Ishikawa (cell line): ENCODE measurements around the gene JAG2.

Source experiments
- CREB1 ChIP-seq: IDR thresholded peaks from 2 replicates; pipeline ENCODE4 v1.6.1; 2012; ENCODE audit warnings: low read depth
- EP300 ChIP-seq: IDR thresholded peaks from 2 replicates; pipeline ENCODE4 v1.6.1; 2012; ENCODE audit warnings: borderline replicate concordance
- MAX ChIP-seq: IDR thresholded peaks from 2 replicates; pipeline ENCODE4 v1.6.1; 2012
- TAF1 ChIP-seq: IDR thresholded peaks from 2 replicates; pipeline ENCODE4 v1.6.1; 2012; ENCODE audit warnings: low read depth, mild to moderate bottlenecking
- TCF12 ChIP-seq: IDR thresholded peaks from 2 replicates; pipeline ENCODE4 v1.6.1; 2012; ENCODE audit warnings: low read depth
- TF ChIP-seq, protein P1 (sequence below): IDR thresholded peaks from 2 replicates; pipeline ENCODE4 v1.6.1; 2012; ENCODE audit warnings: low read depth, mild to moderate bottlenecking

DNA sequence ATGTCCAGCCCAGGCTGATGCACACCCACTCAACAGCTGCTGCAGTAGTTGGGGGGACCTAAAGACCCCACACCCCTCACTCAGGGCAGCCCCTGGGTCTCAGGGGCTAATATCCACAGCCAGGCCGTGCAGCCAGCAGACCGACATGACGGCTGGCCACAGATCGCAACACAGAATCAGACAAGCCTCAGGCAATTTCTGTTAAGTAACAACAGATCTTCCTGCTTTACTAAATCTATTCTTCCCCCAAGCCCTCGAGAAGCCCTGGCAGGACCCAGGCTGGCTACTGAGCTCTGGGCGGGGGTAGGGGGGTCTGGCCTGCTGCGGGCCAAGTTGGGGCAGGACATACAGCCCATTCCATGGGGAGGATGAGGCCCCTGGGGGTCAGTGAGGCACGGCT, 40.5 kb upstream of the JAG2 start:
- TF ChIP-seq TAF1 (no peak), CREB1 (no peak), TCF12 (no peak), MAX (no peak), EP300 (no peak)
- TF ChIP-seq, protein P1, sequence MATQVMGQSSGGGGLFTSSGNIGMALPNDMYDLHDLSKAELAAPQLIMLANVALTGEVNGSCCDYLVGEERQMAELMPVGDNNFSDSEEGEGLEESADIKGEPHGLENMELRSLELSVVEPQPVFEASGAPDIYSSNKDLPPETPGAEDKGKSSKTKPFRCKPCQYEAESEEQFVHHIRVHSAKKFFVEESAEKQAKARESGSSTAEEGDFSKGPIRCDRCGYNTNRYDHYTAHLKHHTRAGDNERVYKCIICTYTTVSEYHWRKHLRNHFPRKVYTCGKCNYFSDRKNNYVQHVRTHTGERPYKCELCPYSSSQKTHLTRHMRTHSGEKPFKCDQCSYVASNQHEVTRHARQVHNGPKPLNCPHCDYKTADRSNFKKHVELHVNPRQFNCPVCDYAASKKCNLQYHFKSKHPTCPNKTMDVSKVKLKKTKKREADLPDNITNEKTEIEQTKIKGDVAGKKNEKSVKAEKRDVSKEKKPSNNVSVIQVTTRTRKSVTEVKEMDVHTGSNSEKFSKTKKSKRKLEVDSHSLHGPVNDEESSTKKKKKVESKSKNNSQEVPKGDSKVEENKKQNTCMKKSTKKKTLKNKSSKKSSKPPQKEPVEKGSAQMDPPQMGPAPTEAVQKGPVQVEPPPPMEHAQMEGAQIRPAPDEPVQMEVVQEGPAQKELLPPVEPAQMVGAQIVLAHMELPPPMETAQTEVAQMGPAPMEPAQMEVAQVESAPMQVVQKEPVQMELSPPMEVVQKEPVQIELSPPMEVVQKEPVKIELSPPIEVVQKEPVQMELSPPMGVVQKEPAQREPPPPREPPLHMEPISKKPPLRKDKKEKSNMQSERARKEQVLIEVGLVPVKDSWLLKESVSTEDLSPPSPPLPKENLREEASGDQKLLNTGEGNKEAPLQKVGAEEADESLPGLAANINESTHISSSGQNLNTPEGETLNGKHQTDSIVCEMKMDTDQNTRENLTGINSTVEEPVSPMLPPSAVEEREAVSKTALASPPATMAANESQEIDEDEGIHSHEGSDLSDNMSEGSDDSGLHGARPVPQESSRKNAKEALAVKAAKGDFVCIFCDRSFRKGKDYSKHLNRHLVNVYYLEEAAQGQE, result no peak
